ENCODE data around the gene EFCAB9.

DNA sequence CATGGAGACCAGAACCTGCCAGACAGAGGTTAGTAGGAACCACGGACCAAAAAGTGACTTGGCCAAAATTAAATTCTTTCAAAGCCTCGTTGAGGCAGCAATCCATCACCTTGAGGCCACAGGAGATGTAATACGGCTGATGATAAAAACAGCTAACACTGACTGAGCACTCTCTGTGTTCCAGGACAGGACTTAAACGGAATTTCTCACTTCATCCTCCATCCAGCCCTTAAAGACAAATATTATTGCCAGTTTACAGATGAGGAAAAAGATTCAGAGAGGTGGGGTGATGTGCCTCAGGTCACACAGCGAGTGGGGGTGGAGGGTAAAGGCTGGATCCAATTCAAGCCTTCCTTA lies 31.0 kb upstream of the EFCAB9 start:
- no peak for TF ChIP-seq POLR2A (IDR thresholded peaks at IDR 0.05)
- TF ChIP-seq, protein P1, sequence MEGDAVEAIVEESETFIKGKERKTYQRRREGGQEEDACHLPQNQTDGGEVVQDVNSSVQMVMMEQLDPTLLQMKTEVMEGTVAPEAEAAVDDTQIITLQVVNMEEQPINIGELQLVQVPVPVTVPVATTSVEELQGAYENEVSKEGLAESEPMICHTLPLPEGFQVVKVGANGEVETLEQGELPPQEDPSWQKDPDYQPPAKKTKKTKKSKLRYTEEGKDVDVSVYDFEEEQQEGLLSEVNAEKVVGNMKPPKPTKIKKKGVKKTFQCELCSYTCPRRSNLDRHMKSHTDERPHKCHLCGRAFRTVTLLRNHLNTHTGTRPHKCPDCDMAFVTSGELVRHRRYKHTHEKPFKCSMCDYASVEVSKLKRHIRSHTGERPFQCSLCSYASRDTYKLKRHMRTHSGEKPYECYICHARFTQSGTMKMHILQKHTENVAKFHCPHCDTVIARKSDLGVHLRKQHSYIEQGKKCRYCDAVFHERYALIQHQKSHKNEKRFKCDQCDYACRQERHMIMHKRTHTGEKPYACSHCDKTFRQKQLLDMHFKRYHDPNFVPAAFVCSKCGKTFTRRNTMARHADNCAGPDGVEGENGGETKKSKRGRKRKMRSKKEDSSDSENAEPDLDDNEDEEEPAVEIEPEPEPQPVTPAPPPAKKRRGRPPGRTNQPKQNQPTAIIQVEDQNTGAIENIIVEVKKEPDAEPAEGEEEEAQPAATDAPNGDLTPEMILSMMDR (IDR thresholded peaks at IDR 0.05): no peak
